Uterus (tissue), 2 donors: ENCODE data around the gene KCNH2.

Source experiments
- CTCF ChIP-seq, 4 experiments: fragments of 200-600 bp in 2 of 4; fragments of 450-650 bp in 2 of 4; sonication (generic) in 2 of 4; IDR thresholded peaks; one replicate each; pipeline ENCODE4 v1.5.1; 2016 to 2019; ENCODE audit warnings: antibody characterized with exemption in 4 of 4, mild to moderate bottlenecking in 2 of 4, moderate library complexity in 1 of 4
- POLR2A ChIP-seq, 2 donors: fragments of 450-650 bp; IDR thresholded peaks; one replicate each; pipeline ENCODE4 v1.6.1; 2016; ENCODE audit warnings: antibody characterized with exemption in 2 of 2, mild to moderate bottlenecking in 1 of 2, moderate library complexity in 1 of 2

GRCh38 chr7:150997075-150997511 is 19.0 kb upstream of the KCNH2 start:
- no peak for TF ChIP-seq CTCF (IDR thresholded peaks at IDR 0.05)
- TF ChIP-seq POLR2A (IDR thresholded peaks at IDR 0.05), result no peak
